Activated naive CD4-positive, alpha-beta T cell treated with anti-CD3 and anti-CD28 coated beads for 36 hours (primary cell): ENCODE measurements around the gene PHF23. TPM values are rescaled to one million over a fixed set of nuclear protein-coding genes. Genes with fewer than 3 reads are reported as not detected.
"Not testable (repeated sequence)": the region's sequence is repeated elsewhere in the genome, so short reads cannot be mapped to it uniquely, and the experiment has no call there.

Source experiments
- CTCF ChIA-PET: fragments of 350-600 bp; sonication (Branson Sonifier 250); formaldehyde crosslinking; loops from one replicate; lab custom pipeline; 2021; ENCODE audit warnings: antibody characterized with exemption; lab: Charles Lee
- DNase-seq: peaks from one replicate; pipeline ENCODE4 v3.0.0-alpha.2; 2020
- H3K27ac Mint-ChIP-seq: one replicate; pipeline ENCODE4 v1.8.0; 2021; ENCODE audit warnings: mild to moderate bottlenecking, mixed read lengths
- H3K27me3 Mint-ChIP-seq: one replicate; pipeline ENCODE4 v1.8.0; 2021; ENCODE audit warnings: low read depth, mixed read lengths
- H3K36me3 Mint-ChIP-seq: one replicate; pipeline ENCODE4 v1.8.0; 2021; ENCODE audit warnings: low read depth, mixed read lengths
- H3K4me1 Mint-ChIP-seq: one replicate; pipeline ENCODE4 v1.8.0; 2021; ENCODE audit warnings: low read depth, mixed read lengths
- H3K4me3 Mint-ChIP-seq: one replicate; pipeline ENCODE4 v1.8.0; 2021; ENCODE audit warnings: mild to moderate bottlenecking, moderate library complexity, mixed read lengths
- H3K9me3 Mint-ChIP-seq: one replicate; pipeline ENCODE4 v1.8.0; 2021; ENCODE audit warnings: mixed read lengths
- intact Hi-C: fragments of 100-400 bp; cut with micrococcal nuclease; formaldehyde crosslinking; loops from one replicate; pipeline ENCODE4 v1.15.1; 2023
- total RNA-seq, 2 experiments: library from RNA; stranded (reverse); gene quantifications; one replicate each; pipeline ENCODE4 v1.2.3, GENCODE V29; 2021

The PHF23 gene
- total RNA-seq, 2 experiments from 2014 or later: 8.4 to 10.0 TPM

GRCh38 chr17:7254511-7254910, 15.3 kb upstream of the PHF23 start:
- CTCF ChIA-PET: no interaction called here
- Mint-ChIP-seq H3K27ac (no peak overlapping the region), H3K4me3 (no peak overlapping the region), H3K27me3 (no peaks in the 10 kb centered on the region), H3K9me3 (no peaks in the 10 kb centered on the region), H3K36me3 (peaks cover 29% of the 10 kb centered on the region), H3K4me1 (peaks cover 27% of the 10 kb centered on the region)
- intact Hi-C loops: loop anchor here (5.0 kb wide), 2 partner anchors 433 to 588 kb away; partner anchors contain the start of genes TP53 and WRAP53
- DNase-seq: no peak

- Mint-ChIP-seq H3K27me3 (no peaks in the 10 kb centered on the region), H3K4me1 (peaks cover 34% of the 10 kb centered on the region), H3K4me3 (peak overlapping the region; percentile 86), H3K27ac (peak overlapping the region; percentile 99), H3K9me3 (no peaks in the 10 kb centered on the region), H3K36me3 (peaks cover 27% of the 10 kb centered on the region)
- no peak for DNase-seq
- intact Hi-C loops: loop anchor here (2.0 to 5.0 kb wide), 3 partner anchors 320 to 589 kb away; partner anchors contain the start of genes TP53 and WRAP53
- CTCF ChIA-PET: no interaction called here
Observed at GRCh38 chr17:7253082-7253481, 13.8 kb upstream of the PHF23 start.

GRCh38 chr17:7252176-7253043, 13.2 kb upstream of the PHF23 start, which contains the start of gene ELP5:
Gene ELP5, plus strand, starts transcription at chr17:7252215. Its CDS starts 336 bp downstream, at chr17:7252551.
- Mint-ChIP-seq H3K4me1 (peaks cover 34% of the 10 kb centered on the region), H3K27ac (peak within 1 kb of the TSS; percentile 99), H3K4me3 (peak within 1 kb of the TSS; percentile 86), H3K36me3 (peaks cover 25% of the 10 kb centered on the region), H3K27me3 (no peaks in the 10 kb centered on the region), H3K9me3 (no peaks in the 10 kb centered on the region)
- CTCF ChIA-PET: no interaction called here
- DNase-seq: peak; percentile 93
- intact Hi-C loops: loop anchor here (1.0 to 5.0 kb wide), 11 partner anchors 13 to 590 kb away; partner anchors contain the start of genes EIF5A, PHF23, POLR2A and SENP3

DNA sequence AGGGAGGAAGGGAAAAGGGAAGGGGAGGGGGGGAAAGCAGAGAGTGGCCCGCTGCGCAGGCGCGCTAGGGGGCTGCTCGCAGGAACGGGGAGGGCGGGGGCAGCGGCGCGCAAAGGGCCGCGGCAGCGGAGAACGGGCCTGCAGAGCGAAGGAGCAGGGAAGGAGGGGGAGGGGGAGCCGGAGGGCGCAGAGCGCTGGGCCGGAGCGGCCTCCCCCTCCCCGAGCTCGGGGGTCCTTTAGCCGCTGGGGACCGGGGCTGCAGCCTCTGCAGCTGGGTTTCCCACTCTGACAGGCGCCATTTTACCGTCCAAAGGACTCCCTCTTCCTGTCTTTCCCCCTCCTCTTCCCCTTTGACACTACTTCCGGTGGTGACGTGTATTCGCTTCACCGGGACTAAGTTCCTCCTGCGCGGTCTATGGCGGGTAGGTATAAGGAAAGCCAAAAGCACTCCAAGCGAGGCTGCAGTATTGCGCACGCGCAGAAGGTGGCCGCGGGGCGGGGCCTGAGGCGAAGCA, 12.5 kb upstream of the PHF23 start, which contains the start of gene CTDNEP1:
Gene CTDNEP1 (minus strand): TSS at position 74 of the 515 bp plus-strand sequence. CDS start 438 bp downstream, outside the sequence.
- CTCF ChIA-PET: interaction anchor here (0.6 kb wide), 2 partner anchors 28 to 588 kb away, joined by 3 read pairs; no protein-coding TSS in a partner anchor

GRCh38 chr17:7250695-7251627, 11.7 kb upstream of the PHF23 start:
- Mint-ChIP-seq H3K27ac (peak overlapping the region; percentile 91), H3K4me1 (peaks cover 37% of the 10 kb centered on the region), H3K9me3 (no peaks in the 10 kb centered on the region), H3K36me3 (peaks cover 27% of the 10 kb centered on the region), H3K27me3 (no peaks in the 10 kb centered on the region), H3K4me3 (peak overlapping the region; percentile 86)
- peak; percentile 54 for DNase-seq
- intact Hi-C loops: loop anchor here (5.0 kb wide), 2 partner anchors 436 to 591 kb away; partner anchors contain the start of genes TP53 and WRAP53
- CTCF ChIA-PET: interaction anchor here (0.6 kb wide), 2 partner anchors 28 to 589 kb away, joined by 3 read pairs; no protein-coding TSS in a partner anchor

More for the DNA sequence above, 12.5 kb upstream of the PHF23 start, which contains the start of gene CTDNEP1:
- intact Hi-C loops: loop anchor here (1.0 to 5.0 kb wide), 11 partner anchors 12 to 591 kb away; partner anchors contain the start of genes EIF5A, PHF23, POLR2A and SENP3
- peak; percentile 99 for DNase-seq
- Mint-ChIP-seq H3K4me3 (peak within 1 kb of the TSS; percentile 86), H3K4me1 (peaks cover 37% of the 10 kb centered on the region), H3K27me3 (no peaks in the 10 kb centered on the region), H3K9me3 (no peaks in the 10 kb centered on the region), H3K36me3 (peaks cover 26% of the 10 kb centered on the region), H3K27ac (peak within 1 kb of the TSS; percentile 99)

GRCh38 chr17:7249830-7250229, 10.6 kb upstream of the PHF23 start:
- Mint-ChIP-seq H3K27me3 (no peaks in the 10 kb centered on the region), H3K27ac (peak overlapping the region; percentile 91), H3K36me3 (peaks cover 27% of the 10 kb centered on the region), H3K9me3 (no peaks in the 10 kb centered on the region), H3K4me3 (peak overlapping the region; percentile 86), H3K4me1 (peaks cover 37% of the 10 kb centered on the region)
- CTCF ChIA-PET: interaction anchor here (0.6 to 1.7 kb wide), 3 partner anchors 29 to 114 kb away, joined by 4 to 5 read pairs (median 4); no protein-coding TSS in a partner anchor
- intact Hi-C loops: loop anchor here (5.0 kb wide), 2 partner anchors 437 to 592 kb away; partner anchors contain the start of genes TP53 and WRAP53
- no peak for DNase-seq

- CTCF ChIA-PET: interaction anchor here (0.6 to 1.7 kb wide), 3 partner anchors 29 to 114 kb away, joined by 4 to 5 read pairs (median 4); no protein-coding TSS in a partner anchor
- H3K4me1 Mint-ChIP-seq: peaks cover 37% of the 10 kb centered on the region
- H3K27ac Mint-ChIP-seq: no peak overlapping the region
- intact Hi-C loops: no loop called here
- H3K4me3 Mint-ChIP-seq: peak overlapping the region; percentile 36
- no peaks in the 10 kb centered on the region for H3K27me3 Mint-ChIP-seq
- H3K36me3 Mint-ChIP-seq: peaks cover 22% of the 10 kb centered on the region
- DNase-seq: no peak
- H3K9me3 Mint-ChIP-seq: no peaks in the 10 kb centered on the region
Observed at GRCh38 chr17:7249214-7249613, 10.0 kb upstream of the PHF23 start.

- Mint-ChIP-seq H3K27ac (peak overlapping the region; percentile 31), H3K36me3 (peaks cover 19% of the 10 kb centered on the region), H3K9me3 (no peaks in the 10 kb centered on the region)
Observed at GRCh38 chr17:7248796-7249195, 9.5 kb upstream of the PHF23 start.

DNA sequence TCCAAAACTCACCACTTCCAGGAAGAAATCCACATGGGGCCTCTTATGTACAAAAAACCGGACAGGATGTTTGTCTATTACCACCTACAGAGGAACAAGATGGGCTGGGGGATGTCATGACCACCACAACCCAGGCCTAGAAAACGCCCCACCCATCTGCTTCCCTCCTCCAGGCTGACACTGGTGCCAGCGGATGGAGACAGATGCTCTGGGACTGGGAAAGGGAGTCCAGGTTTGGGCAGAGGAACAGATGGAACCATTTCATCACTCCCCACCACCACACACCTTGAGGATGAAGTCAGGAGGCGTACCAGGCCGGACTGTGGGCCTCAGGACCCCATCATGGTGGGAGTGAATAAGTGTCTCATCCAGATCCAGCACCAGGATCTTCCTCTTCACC, 7.5 kb upstream of the PHF23 start:
- Mint-ChIP-seq H3K9me3 (no peaks in the 10 kb centered on the region), H3K4me1 (peaks cover 35% of the 10 kb centered on the region), H3K4me3 (no peak overlapping the region), H3K27me3 (no peaks in the 10 kb centered on the region), H3K36me3 (peaks cover 29% of the 10 kb centered on the region), H3K27ac (peak overlapping the region; percentile 14)
- CTCF ChIA-PET: interaction anchor here (1.5 kb wide), 1 partner anchor 26 kb away, joined by 3 read pairs; no protein-coding TSS in a partner anchor
- DNase-seq: no peak
- intact Hi-C loops: no loop called here

More at GRCh38 chr17:7248796-7249195, 9.5 kb upstream of the PHF23 start:
- Mint-ChIP-seq H3K4me1 (peaks cover 34% of the 10 kb centered on the region), H3K27me3 (no peaks in the 10 kb centered on the region), H3K4me3 (peak overlapping the region; percentile 36)
- no peak for DNase-seq
- intact Hi-C loops: no loop called here
- CTCF ChIA-PET: interaction anchor here (1.7 kb wide), 1 partner anchor 28 kb away, joined by 5 read pairs; no protein-coding TSS in a partner anchor

DNA sequence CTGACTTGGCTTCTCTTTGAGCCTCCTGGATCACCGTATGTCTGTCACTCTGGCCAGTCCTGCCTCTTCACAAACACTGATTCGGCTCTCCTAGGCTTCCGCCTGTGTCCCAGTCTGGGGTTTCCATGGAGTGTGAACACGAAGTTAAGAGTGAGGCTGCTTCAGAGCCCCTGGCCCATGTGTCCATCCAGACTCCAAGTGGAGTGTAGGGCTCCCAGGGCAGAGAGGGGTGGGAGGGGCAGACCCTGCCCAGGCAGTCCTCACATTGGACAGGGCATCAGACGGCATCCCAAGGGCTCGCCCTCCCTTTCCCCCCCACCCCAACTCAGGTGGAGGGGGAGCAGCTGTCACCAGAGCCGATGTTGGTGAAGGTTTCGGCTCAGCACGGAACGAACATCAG, 4.6 kb upstream of the PHF23 start:
- H3K9me3 Mint-ChIP-seq, intact Hi-C loops, H3K27me3 Mint-ChIP-seq, H3K4me3 Mint-ChIP-seq, DNase-seq: not testable (repeated sequence)
- Mint-ChIP-seq H3K4me1 (peaks cover 41% of the 10 kb centered on the region), H3K36me3 (peaks cover 34% of the 10 kb centered on the region), H3K27ac (peak overlapping the region; percentile 50)
- CTCF ChIA-PET: interaction anchor here (1.8 kb wide), 1 partner anchor 23 kb away, joined by 5 read pairs; the partner anchor contains the start of genes ACADVL and DLG4

DNA sequence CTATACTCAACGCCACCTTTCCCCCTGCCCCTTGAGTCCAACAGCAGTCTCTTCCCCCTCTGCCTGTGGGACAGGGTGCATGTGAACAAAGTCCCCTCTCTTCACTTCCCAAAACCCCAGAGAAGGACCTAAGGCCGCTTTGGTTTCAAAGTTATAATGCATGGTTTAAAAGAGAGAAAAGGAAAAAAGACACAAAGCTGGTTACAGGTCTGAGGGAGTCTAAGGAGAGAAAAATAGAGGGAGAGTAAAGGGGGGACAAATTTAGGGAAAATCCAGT, 4.1 kb upstream of the PHF23 start:
- intact Hi-C loops: no loop called here
- Mint-ChIP-seq H3K36me3 (peaks cover 35% of the 10 kb centered on the region), H3K9me3 (no peaks in the 10 kb centered on the region), H3K27ac (peak overlapping the region; percentile 78), H3K4me3 (peak overlapping the region; percentile 94), H3K4me1 (peaks cover 37% of the 10 kb centered on the region), H3K27me3 (no peaks in the 10 kb centered on the region)
- no peak for DNase-seq
- CTCF ChIA-PET: interaction anchor here (1.8 to 2.7 kb wide), 2 partner anchors 23 to 24 kb away, joined by 5 to 16 read pairs; partner anchors contain the start of genes ACADVL and DLG4
